ENCODE data around the gene SRPK2. TPM values are rescaled to one million over a fixed set of nuclear protein-coding genes. Genes with fewer than 3 reads are reported as not detected.

The SRPK2 gene
- total RNA-seq, 1 donor from 2014 or later, result 54.1 TPM

- Histone ChIP-seq H2AFZ (replicated peaks) (no peak overlapping the region), H3K79me2 (ENCODE audit: low read depth) (peaks cover 84% of the 10 kb centered on the region), H3K4me1 (no peaks in the 10 kb centered on the region), H3K27ac (no peak overlapping the region), H3K4me2 (no peak overlapping the region), H3K9me3 (ENCODE audit: low read depth) (no peaks in the 10 kb centered on the region), H3K9ac (no peak overlapping the region), H3K4me3 (no peak overlapping the region), H4K20me1 (ENCODE audit: low read depth) (peaks cover 52% of the 10 kb centered on the region), H3F3A (ENCODE audit: low read depth) (peaks cover under 1% of the 10 kb centered on the region), H3K36me3 (no peaks in the 10 kb centered on the region), H3K27me3 (no peaks in the 10 kb centered on the region)
- Mint-ChIP-seq H3K27me3 (ENCODE audit: insufficient read depth, low read depth) (no peaks in the 10 kb centered on the region), H3K4me1 (peaks cover 11% of the 10 kb centered on the region), H3K4me3 (no peak overlapping the region), H3K9me3 (no peaks in the 10 kb centered on the region), H3K27ac (no peak overlapping the region), H3K36me3 (no peaks in the 10 kb centered on the region)
- TF ChIP-seq CTCF (IDR thresholded peaks at IDR 0.05) (no peak), EZH2phosphoT487 (IDR thresholded peaks at IDR 0.05) (no peak), EZH2 (IDR thresholded peaks at IDR 0.05) (no peak)
- no peak for DNase-seq (ENCODE audit: low spot score)
Observed at GRCh38 chr7:105345003-105345402, 43.7 kb downstream of the SRPK2 start.

- H3K9me3 Mint-ChIP-seq, result no peaks in the 10 kb centered on the region
- TF ChIP-seq EZH2phosphoT487 (IDR thresholded peaks at IDR 0.05), result no peak
- TF ChIP-seq CTCF (IDR thresholded peaks at IDR 0.05), result no peak
- TF ChIP-seq EZH2 (IDR thresholded peaks at IDR 0.05), result no peak
- H3K79me2 ChIP-seq (ENCODE audit: low read depth), result peaks cover 80% of the 10 kb centered on the region
- no peak overlapping the region for H2AFZ ChIP-seq (replicated peaks)
- H3K4me1 Mint-ChIP-seq, result peaks cover 5% of the 10 kb centered on the region
- no peak overlapping the region for H3K9ac ChIP-seq
- peaks cover 16% of the 10 kb centered on the region for H3F3A ChIP-seq (ENCODE audit: low read depth)
- H3K4me2 ChIP-seq, result no peak overlapping the region
- no peak overlapping the region for H3K4me3 ChIP-seq
- DNase-seq (ENCODE audit: low spot score), result no peak
- no peaks in the 10 kb centered on the region for H3K27me3 ChIP-seq
- H3K36me3 ChIP-seq, result no peaks in the 10 kb centered on the region
- no peaks in the 10 kb centered on the region for H3K4me1 ChIP-seq
- H3K27ac Mint-ChIP-seq, result no peak overlapping the region
- no peak overlapping the region for H3K4me3 Mint-ChIP-seq
- no peaks in the 10 kb centered on the region for H3K9me3 ChIP-seq (ENCODE audit: low read depth)
- no peak overlapping the region for H3K27ac ChIP-seq
- H4K20me1 ChIP-seq (ENCODE audit: low read depth), result peaks cover 47% of the 10 kb centered on the region
- H3K27me3 Mint-ChIP-seq (ENCODE audit: insufficient read depth, low read depth), result no peaks in the 10 kb centered on the region
- H3K36me3 Mint-ChIP-seq, result no peaks in the 10 kb centered on the region
Observed at GRCh38 chr7:105339404-105340323, 49.1 kb downstream of the SRPK2 start.

GRCh38 chr7:105337529-105337928 is 51.2 kb downstream of the SRPK2 start:
- Histone ChIP-seq H3K4me1 (no peaks in the 10 kb centered on the region), H3K27me3 (no peaks in the 10 kb centered on the region), H2AFZ (replicated peaks) (no peak overlapping the region), H3K27ac (no peak overlapping the region), H3K36me3 (no peaks in the 10 kb centered on the region), H3K4me3 (no peak overlapping the region), H3K79me2 (ENCODE audit: low read depth) (peaks cover 69% of the 10 kb centered on the region), H4K20me1 (ENCODE audit: low read depth) (peaks cover 35% of the 10 kb centered on the region), H3K9me3 (ENCODE audit: low read depth) (no peaks in the 10 kb centered on the region), H3K4me2 (no peak overlapping the region), H3F3A (ENCODE audit: low read depth) (peaks cover 16% of the 10 kb centered on the region), H3K9ac (no peak overlapping the region)
- TF ChIP-seq EZH2 (IDR thresholded peaks at IDR 0.05) (no peak), CTCF (IDR thresholded peaks at IDR 0.05) (no peak), EZH2phosphoT487 (IDR thresholded peaks at IDR 0.05) (no peak)
- DNase-seq (ENCODE audit: low spot score), result no peak
- H3K4me3 Mint-ChIP-seq, result no peak overlapping the region
- no peaks in the 10 kb centered on the region for H3K9me3 Mint-ChIP-seq
- no peaks in the 10 kb centered on the region for H3K27me3 Mint-ChIP-seq (ENCODE audit: insufficient read depth, low read depth)
- H3K4me1 Mint-ChIP-seq, result peaks cover 4% of the 10 kb centered on the region
- H3K36me3 Mint-ChIP-seq, result no peaks in the 10 kb centered on the region
- H3K27ac Mint-ChIP-seq, result no peak overlapping the region

All from neural progenitor cell (in vitro differentiated cells).